Measurements from ENCODE around the gene STK24.

Gene STK24

GRCh38 chr13:98411617-98412265, 165.2 kb downstream of the STK24 start:
- DNase-seq (ENCODE audit: low read depth in 2 of 2): no peak

GRCh38 chr13:98411013-98411412, 165.9 kb downstream of the STK24 start:
- no peak for DNase-seq (ENCODE audit: low read depth in 2 of 2)

- DNase-seq (ENCODE audit: low read depth in 2 of 2): no peak
Measured at GRCh38 chr13:98410612-98411011, 166.3 kb downstream of the STK24 start.

GRCh38 chr13:98409281-98409680, 167.6 kb downstream of the STK24 start:
- DNase-seq (ENCODE audit: low read depth in 2 of 2): no peak

GRCh38 chr13:98407575-98407974, 169.3 kb downstream of the STK24 start:
- DNase-seq (ENCODE audit: low read depth in 2 of 2): no peak

- DNase-seq (ENCODE audit: low read depth in 2 of 2): no peak
Measured at GRCh38 chr13:98406971-98407370, 169.9 kb downstream of the STK24 start.

GRCh38 chr13:98406427-98406826, 170.5 kb downstream of the STK24 start:
- DNase-seq (ENCODE audit: low read depth in 2 of 2): no peak

- no peak for DNase-seq (ENCODE audit: low read depth in 2 of 2)
Measured at GRCh38 chr13:98405690-98406344, 171.1 kb downstream of the STK24 start.

- DNase-seq (ENCODE audit: low read depth in 2 of 2): no peak
Measured at GRCh38 chr13:98405107-98405571, 171.8 kb downstream of the STK24 start.

- DNase-seq (ENCODE audit: low read depth in 2 of 2): no peak
Measured at GRCh38 chr13:98403076-98403475, 173.8 kb downstream of the STK24 start.

- no peak for DNase-seq (ENCODE audit: low read depth in 2 of 2)
Measured at GRCh38 chr13:98401934-98402333, 175.0 kb downstream of the STK24 start.

- no peak for DNase-seq (ENCODE audit: low read depth in 2 of 2)
Measured at GRCh38 chr13:98399756-98400155, 177.2 kb downstream of the STK24 start.

- no peak for DNase-seq (ENCODE audit: low read depth in 2 of 2)
Measured at GRCh38 chr13:98398581-98398980, 178.3 kb downstream of the STK24 start.

GRCh38 chr13:98397861-98398260, 179.0 kb downstream of the STK24 start:
- DNase-seq (ENCODE audit: low read depth in 2 of 2): no peak

- DNase-seq (ENCODE audit: low read depth in 2 of 2): no peak
Measured at GRCh38 chr13:98397221-98397620, 179.7 kb downstream of the STK24 start.

GRCh38 chr13:98396071-98396710, 180.7 kb downstream of the STK24 start:
- no peak for DNase-seq (ENCODE audit: low read depth in 2 of 2)
